Measurements from ENCODE around the gene PSAT1. TPM values are rescaled to one million over a fixed set of nuclear protein-coding genes. Genes with fewer than 3 reads are reported as not detected.
A peak's percentile ranks its signal among the peaks of the same experiment; 100 is the strongest.

PSAT1 gene
- total and polyA plus RNA-seq, 2 donors from 2014 or later, result 22.4 to 141 TPM

- intact Hi-C loops (cut with DNase I), result loop anchor here (10.0 kb wide), 1 partner anchor 115 kb away; no protein-coding TSS in a partner anchor
- TF ChIP-seq, protein P1, sequence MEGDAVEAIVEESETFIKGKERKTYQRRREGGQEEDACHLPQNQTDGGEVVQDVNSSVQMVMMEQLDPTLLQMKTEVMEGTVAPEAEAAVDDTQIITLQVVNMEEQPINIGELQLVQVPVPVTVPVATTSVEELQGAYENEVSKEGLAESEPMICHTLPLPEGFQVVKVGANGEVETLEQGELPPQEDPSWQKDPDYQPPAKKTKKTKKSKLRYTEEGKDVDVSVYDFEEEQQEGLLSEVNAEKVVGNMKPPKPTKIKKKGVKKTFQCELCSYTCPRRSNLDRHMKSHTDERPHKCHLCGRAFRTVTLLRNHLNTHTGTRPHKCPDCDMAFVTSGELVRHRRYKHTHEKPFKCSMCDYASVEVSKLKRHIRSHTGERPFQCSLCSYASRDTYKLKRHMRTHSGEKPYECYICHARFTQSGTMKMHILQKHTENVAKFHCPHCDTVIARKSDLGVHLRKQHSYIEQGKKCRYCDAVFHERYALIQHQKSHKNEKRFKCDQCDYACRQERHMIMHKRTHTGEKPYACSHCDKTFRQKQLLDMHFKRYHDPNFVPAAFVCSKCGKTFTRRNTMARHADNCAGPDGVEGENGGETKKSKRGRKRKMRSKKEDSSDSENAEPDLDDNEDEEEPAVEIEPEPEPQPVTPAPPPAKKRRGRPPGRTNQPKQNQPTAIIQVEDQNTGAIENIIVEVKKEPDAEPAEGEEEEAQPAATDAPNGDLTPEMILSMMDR (IDR thresholded peaks at IDR 0.05; ENCODE audit: borderline replicate concordance, extremely low read depth, insufficient read depth), result peak; percentile 81
- no peaks in the 10 kb centered on the region for H3K9me3 ChIP-seq (ENCODE audit: control insufficient read depth in 2 of 3, insufficient read depth in 1 of 3, low read length in 3 of 3)
- H3K27me3 ChIP-seq (ENCODE audit: control insufficient read depth, insufficient read depth, low read length), result no peaks in the 10 kb centered on the region
- no peak overlapping the region for H3K27ac ChIP-seq (ENCODE audit: low read depth in 2 of 2, low read length in 2 of 2)
- FAIRE-seq (no peak), DNase-seq (peak; percentile 80 to 93 (median 88))
- no peak overlapping the region for H3K4me3 ChIP-seq (ENCODE audit: low read length in 3 of 3)
- H3K9ac ChIP-seq (ENCODE audit: low read length in 3 of 3), result no peak overlapping the region
- H3K4me1 ChIP-seq (ENCODE audit: control insufficient read depth in 2 of 3, insufficient read depth in 2 of 3, low read depth in 1 of 3, low read length in 3 of 3), result no peaks in the 10 kb centered on the region
- H3K36me3 ChIP-seq (ENCODE audit: control insufficient read depth in 2 of 3, insufficient read depth in 3 of 3, low read length in 3 of 3), result no peaks in the 10 kb centered on the region
Observed at GRCh38 chr9:78369639-78370219, 72.8 kb downstream of the PSAT1 start.

DNA sequence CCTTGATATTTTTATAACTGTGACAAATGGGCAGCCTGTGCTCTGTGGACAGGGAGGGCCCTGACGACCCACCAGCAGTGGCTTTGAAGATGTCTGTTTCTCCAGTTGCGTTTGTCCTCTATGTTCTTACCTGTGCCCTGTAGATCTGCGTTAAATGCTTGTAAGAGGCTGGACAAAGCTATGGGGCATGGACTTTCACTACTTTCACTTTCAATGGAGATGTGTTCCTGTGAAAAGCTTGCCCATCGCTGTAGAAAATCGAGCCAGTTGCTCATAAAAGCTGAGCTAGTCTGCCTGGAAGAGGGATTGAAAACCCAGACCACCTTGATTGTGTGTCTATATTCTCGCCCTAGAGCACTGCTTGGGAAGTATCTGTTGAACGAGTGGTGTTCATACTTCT lies 74.1 kb downstream of the PSAT1 start:
- H3K27ac ChIP-seq (ENCODE audit: low read depth in 2 of 2, low read length in 2 of 2), result no peak overlapping the region
- H3K4me1 ChIP-seq (ENCODE audit: control insufficient read depth in 2 of 3, insufficient read depth in 2 of 3, low read depth in 1 of 3, low read length in 3 of 3), result no peaks in the 10 kb centered on the region
- H3K4me3 ChIP-seq (ENCODE audit: low read length in 3 of 3), result no peak overlapping the region
- no peaks in the 10 kb centered on the region for H3K36me3 ChIP-seq (ENCODE audit: control insufficient read depth in 2 of 3, insufficient read depth in 3 of 3, low read length in 3 of 3)
- no peak overlapping the region for H3K9ac ChIP-seq (ENCODE audit: low read length in 3 of 3)
- no peak for FAIRE-seq
- DNase-seq, result no peak
- TF ChIP-seq, protein P1 (IDR thresholded peaks at IDR 0.05; ENCODE audit: borderline replicate concordance, extremely low read depth, insufficient read depth), result no peak
- no peaks in the 10 kb centered on the region for H3K27me3 ChIP-seq (ENCODE audit: control insufficient read depth, insufficient read depth, low read length)
- intact Hi-C loops (cut with DNase I), result loop anchor here (10.0 kb wide), 1 partner anchor 116 kb away; no protein-coding TSS in a partner anchor
- H3K9me3 ChIP-seq (ENCODE audit: control insufficient read depth in 2 of 3, insufficient read depth in 1 of 3, low read length in 3 of 3), result no peaks in the 10 kb centered on the region

GRCh38 chr9:78371981-78372380 lies 75.1 kb downstream of the PSAT1 start:
- Histone ChIP-seq H3K9me3 (ENCODE audit: control insufficient read depth in 2 of 3, insufficient read depth in 1 of 3, low read length in 3 of 3) (no peaks in the 10 kb centered on the region), H3K27me3 (ENCODE audit: control insufficient read depth, insufficient read depth, low read length) (no peaks in the 10 kb centered on the region), H3K36me3 (ENCODE audit: control insufficient read depth in 2 of 3, insufficient read depth in 3 of 3, low read length in 3 of 3) (no peaks in the 10 kb centered on the region), H3K9ac (ENCODE audit: low read length in 3 of 3) (no peak overlapping the region), H3K4me1 (ENCODE audit: control insufficient read depth in 2 of 3, insufficient read depth in 2 of 3, low read depth in 1 of 3, low read length in 3 of 3) (no peaks in the 10 kb centered on the region), H3K4me3 (ENCODE audit: low read length in 3 of 3) (no peak overlapping the region), H3K27ac (ENCODE audit: low read depth in 2 of 2, low read length in 2 of 2) (no peak overlapping the region)
- DNase-seq (no peak), FAIRE-seq (no peak)
- intact Hi-C loops (cut with DNase I), result loop anchor here (10.0 kb wide), 1 partner anchor 117 kb away; no protein-coding TSS in a partner anchor
- TF ChIP-seq, protein P1 (IDR thresholded peaks at IDR 0.05; ENCODE audit: borderline replicate concordance, extremely low read depth, insufficient read depth), result no peak

Other genes starting within 250 kb of the PSAT1 start
- 8.9 TPM for gene CEP78, start 61.0 kb upstream of the PSAT1 start, total RNA-seq
- gene CEP78, start 61.0 kb upstream of the PSAT1 start, polyA plus RNA-seq (ENCODE audit: insufficient read depth, low read depth, low replicate concordance), result 7.5 TPM

Data from kidney (tissue), 14 donors.